Stimulated activated CD8-positive, alpha-beta memory T cell treated with anti-CD3 and anti-CD28 coated beads, Interleukin-4, amount 100 ng/mL, for 24 hours (primary cell): ENCODE measurements around the gene CHD2.

ENCODE experiments used
- DNase-seq: peaks from one replicate; pipeline ENCODE4 v3.0.0-alpha.2; 2020; ENCODE audit warnings: low read depth

Gene CHD2

GRCh38 chr15:92962914-92963313, 62.8 kb downstream of the CHD2 start:
- no peak for DNase-seq

GRCh38 chr15:92963794-92964193, 63.7 kb downstream of the CHD2 start:
- no peak for DNase-seq

- DNase-seq = no peak
Measured at GRCh38 chr15:92968926-92969651, 69.0 kb downstream of the CHD2 start.

GRCh38 chr15:92970656-92971055, 70.5 kb downstream of the CHD2 start:
- no peak for DNase-seq

GRCh38 chr15:92971081-92971480, 71.0 kb downstream of the CHD2 start:
- DNase-seq = no peak

- no peak for DNase-seq
Measured at GRCh38 chr15:92971713-92972112, 71.6 kb downstream of the CHD2 start.

- DNase-seq = no peak
Measured at GRCh38 chr15:92974183-92974915, 74.2 kb downstream of the CHD2 start.

- DNase-seq = no peak
Measured at GRCh38 chr15:92979011-92979701, 79.0 kb downstream of the CHD2 start.

GRCh38 chr15:92981333-92981732, 81.2 kb downstream of the CHD2 start:
- no peak for DNase-seq

- no peak for DNase-seq
Measured at GRCh38 chr15:92984161-92984560, 84.0 kb downstream of the CHD2 start.

GRCh38 chr15:92989470-92989869, 89.3 kb downstream of the CHD2 start:
- DNase-seq = no peak

- no peak for DNase-seq
Measured at GRCh38 chr15:92990031-92990430, 89.9 kb downstream of the CHD2 start.

GRCh38 chr15:92992720-92993119, 92.6 kb downstream of the CHD2 start:
- no peak for DNase-seq

- no peak for DNase-seq
Measured at GRCh38 chr15:92997821-92998220, 97.7 kb downstream of the CHD2 start.

GRCh38 chr15:93001156-93001555, 101.0 kb downstream of the CHD2 start:
- DNase-seq = no peak

GRCh38 chr15:93001881-93002280, 101.8 kb downstream of the CHD2 start:
- DNase-seq = no peak

GRCh38 chr15:93005133-93005532, 105.0 kb downstream of the CHD2 start:
- no peak for DNase-seq

- DNase-seq = no peak
Measured at GRCh38 chr15:93007994-93008393, 107.9 kb downstream of the CHD2 start.

GRCh38 chr15:93012786-93013185, 112.7 kb downstream of the CHD2 start:
- DNase-seq = no peak

- no peak for DNase-seq
Measured at GRCh38 chr15:93017526-93017925, 117.4 kb downstream of the CHD2 start.

- no peak for DNase-seq
Measured at GRCh38 chr15:93018574-93018973, 118.5 kb downstream of the CHD2 start.

- DNase-seq = no peak
Measured at GRCh38 chr15:93019090-93019489, 119.0 kb downstream of the CHD2 start.

- no peak for DNase-seq
Measured at GRCh38 chr15:93019971-93020370, 119.8 kb downstream of the CHD2 start.
